HG02970 (cell line): Measurements from ENCODE around the gene PRM3.
"Not testable (repeated sequence)": the region's sequence is repeated elsewhere in the genome, so short reads cannot be mapped to it uniquely, and the experiment has no call there.

ENCODE experiments used
- ATAC-seq: cut with Tn5 transposase; IDR thresholded peaks from one replicate; pipeline ENCODE4 v1.9.1; 2021; ENCODE audit warnings: mild to moderate bottlenecking, moderate library complexity, moderate number of reproducible peaks; ENCODE audit not compliant: unreplicated experiment, low FRiP score

The PRM3 gene

GRCh38 chr16:11306997-11307638 lies 33.7 kb upstream of the PRM3 start:
- no peak for ATAC-seq

- no peak for ATAC-seq
Measured at GRCh38 chr16:11306381-11306780, 33.0 kb upstream of the PRM3 start.

GRCh38 chr16:11303405-11304138 lies 30.1 kb upstream of the PRM3 start:
- ATAC-seq, result no peak

- ATAC-seq, result no peak
Measured at GRCh38 chr16:11302977-11303376, 29.5 kb upstream of the PRM3 start.

- no peak for ATAC-seq
Measured at GRCh38 chr16:11301645-11302501, 28.4 kb upstream of the PRM3 start.

GRCh38 chr16:11300560-11300892 lies 27.1 kb upstream of the PRM3 start:
- ATAC-seq, result no peak

- ATAC-seq, result no peak
Measured at GRCh38 chr16:11299865-11300559, 26.6 kb upstream of the PRM3 start.

- peak; percentile 39 for ATAC-seq
Measured at GRCh38 chr16:11298950-11299547, 25.6 kb upstream of the PRM3 start.

- ATAC-seq, result no peak
Measured at GRCh38 chr16:11298143-11298900, 24.9 kb upstream of the PRM3 start.

GRCh38 chr16:11297492-11298142 lies 24.2 kb upstream of the PRM3 start:
- ATAC-seq, result peak; percentile 64

GRCh38 chr16:11296706-11297491 lies 23.5 kb upstream of the PRM3 start:
- no peak for ATAC-seq

- no peak for ATAC-seq
Measured at GRCh38 chr16:11296351-11296705, 22.9 kb upstream of the PRM3 start.

- ATAC-seq, result no peak
Measured at GRCh38 chr16:11295672-11296071, 22.2 kb upstream of the PRM3 start.

- ATAC-seq, result no peak
Measured at GRCh38 chr16:11292076-11292748, 18.8 kb upstream of the PRM3 start.

GRCh38 chr16:11291091-11291703 lies 17.8 kb upstream of the PRM3 start:
- ATAC-seq, result no peak

- ATAC-seq, result no peak
Measured at GRCh38 chr16:11290102-11290893, 16.9 kb upstream of the PRM3 start.

- not testable (repeated sequence) for ATAC-seq
Measured at GRCh38 chr16:11289696-11290095, 16.3 kb upstream of the PRM3 start.
